MCF 10A (cell line): ENCODE measurements around the gene SMAD3. TPM values are rescaled to one million over a fixed set of nuclear protein-coding genes. Genes with fewer than 3 reads are reported as not detected.

Experiments used
- BruUV-seq: library from RNA; stranded (reverse); fragments of 400-500 nt; replicated peaks from 2 replicates; lab custom pipeline; 2021; lab: Mats Ljungman, UMichigan
- CTCF ChIA-PET: fragments of 300-600 bp; sonication (Branson Sonifier 250); formaldehyde crosslinking; extraction: SDS; loops from one replicate; lab custom pipeline; 2021; ENCODE audit warnings: antibody characterized with exemption, inconsistent platforms; lab: Yijun Ruan, JAX
- POLR2A ChIA-PET: fragments of 300-600, 350-650 bp; sonication (Branson Sonifier 250); formaldehyde crosslinking; extraction: SDS; loops from one replicate; lab custom pipeline; 2020; ENCODE audit warnings: antibody characterized with exemption, inconsistent platforms; lab: Yijun Ruan, JAX
- DNase-seq: peaks from one replicate; pipeline ENCODE4 v3.0.0-alpha.2; 2018; ENCODE audit not compliant: unreplicated experiment
- H3K27ac Mint-ChIP-seq: one replicate; pipeline ENCODE4 v1.8.0; 2022; ENCODE audit warnings: mild to moderate bottlenecking, low read depth, mixed read lengths; ENCODE audit not compliant: unreplicated experiment
- H3K27me3 Mint-ChIP-seq: one replicate; pipeline ENCODE4 v1.8.0; 2022; ENCODE audit warnings: mixed read lengths; ENCODE audit not compliant: insufficient read depth, unreplicated experiment
- H3K36me3 Mint-ChIP-seq: one replicate; pipeline ENCODE4 v1.8.0; 2022; ENCODE audit warnings: mild to moderate bottlenecking, moderate library complexity, mixed read lengths; ENCODE audit not compliant: insufficient read depth, unreplicated experiment
- H3K4me1 Mint-ChIP-seq: one replicate; pipeline ENCODE4 v1.8.0; 2022; ENCODE audit warnings: mixed read lengths; ENCODE audit not compliant: insufficient read depth, unreplicated experiment
- H3K4me3 Mint-ChIP-seq: one replicate; pipeline ENCODE4 v1.8.0; 2022; ENCODE audit warnings: mild to moderate bottlenecking, moderate library complexity, mixed read lengths; ENCODE audit not compliant: unreplicated experiment
- H3K9me3 Mint-ChIP-seq: one replicate; pipeline ENCODE4 v1.8.0; 2022; ENCODE audit warnings: mixed read lengths; ENCODE audit not compliant: unreplicated experiment
- CTCF ChIP-seq: fragments of 200-600 bp; IDR thresholded peaks from one replicate; pipeline ENCODE4 v1.8.0; 2022; ENCODE audit warnings: antibody characterized with exemption, mild to moderate bottlenecking; ENCODE audit not compliant: unreplicated experiment
- intact Hi-C: fragments of 100-400 bp; cut with micrococcal nuclease; formaldehyde crosslinking; loops from 2 replicates; pipeline ENCODE4 v1.14.1; 2022
- total RNA-seq: library from RNA; stranded (reverse); gene quantifications from 2 replicates; pipeline ENCODE4 v1.2.3, GENCODE V29; 2022

Gene SMAD3
- total RNA-seq, 1 experiment from 2014 or later = 19.9 TPM

DNA sequence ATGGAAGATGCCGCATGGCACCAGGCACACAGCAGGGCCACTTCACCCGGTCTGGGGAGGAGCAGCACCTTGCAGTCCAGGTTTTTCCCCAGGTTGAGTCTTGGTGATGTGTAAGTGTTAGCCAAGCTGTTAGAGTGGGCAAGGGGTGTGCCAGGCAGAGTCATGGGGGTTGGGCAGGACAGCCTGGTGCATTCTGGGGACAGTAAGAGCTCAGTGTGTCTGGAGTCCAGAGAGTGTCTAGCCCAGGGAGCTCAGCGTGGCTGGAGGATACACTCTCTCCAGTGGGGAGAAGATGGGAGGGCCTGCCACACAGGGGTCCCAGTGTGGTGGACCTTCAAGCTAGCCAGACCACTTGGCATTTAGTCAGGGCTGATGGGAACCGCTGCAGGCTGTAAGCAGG, 101.7 kb downstream of the SMAD3 start:
- no peak for TF ChIP-seq CTCF
- Mint-ChIP-seq H3K9me3 (no peaks in the 10 kb centered on the region), H3K27me3 (no peaks in the 10 kb centered on the region), H3K4me1 (peaks cover 13% of the 10 kb centered on the region), H3K27ac (no peak overlapping the region), H3K36me3 (peaks cover 37% of the 10 kb centered on the region), H3K4me3 (no peak overlapping the region)
- CTCF ChIA-PET = interaction anchor here (0.7 kb wide), 1 partner anchor 735 kb away, joined by 4 read pairs; no protein-coding TSS in a partner anchor
- POLR2A ChIA-PET = no interaction called here
- no TSS peak for BruUV-seq
- intact Hi-C loops = no loop called here
- no peak for DNase-seq

- H3K27me3 Mint-ChIP-seq = no peaks in the 10 kb centered on the region
- POLR2A ChIA-PET = no interaction called here
- H3K4me3 Mint-ChIP-seq = no peak overlapping the region
- CTCF ChIA-PET = interaction anchor here (0.8 kb wide), 1 partner anchor 237 kb away, joined by 3 read pairs; no protein-coding TSS in a partner anchor
- BruUV-seq = no TSS peak
- H3K9me3 Mint-ChIP-seq = no peaks in the 10 kb centered on the region
- no peak for TF ChIP-seq CTCF
- intact Hi-C loops = no loop called here
- no peak for DNase-seq
- H3K27ac Mint-ChIP-seq = no peak overlapping the region
- peaks cover 49% of the 10 kb centered on the region for H3K36me3 Mint-ChIP-seq
- H3K4me1 Mint-ChIP-seq = peaks cover 23% of the 10 kb centered on the region
These were observed 103.3 kb downstream of the SMAD3 start for GRCh38 chr15:67168694-67169093.

DNA sequence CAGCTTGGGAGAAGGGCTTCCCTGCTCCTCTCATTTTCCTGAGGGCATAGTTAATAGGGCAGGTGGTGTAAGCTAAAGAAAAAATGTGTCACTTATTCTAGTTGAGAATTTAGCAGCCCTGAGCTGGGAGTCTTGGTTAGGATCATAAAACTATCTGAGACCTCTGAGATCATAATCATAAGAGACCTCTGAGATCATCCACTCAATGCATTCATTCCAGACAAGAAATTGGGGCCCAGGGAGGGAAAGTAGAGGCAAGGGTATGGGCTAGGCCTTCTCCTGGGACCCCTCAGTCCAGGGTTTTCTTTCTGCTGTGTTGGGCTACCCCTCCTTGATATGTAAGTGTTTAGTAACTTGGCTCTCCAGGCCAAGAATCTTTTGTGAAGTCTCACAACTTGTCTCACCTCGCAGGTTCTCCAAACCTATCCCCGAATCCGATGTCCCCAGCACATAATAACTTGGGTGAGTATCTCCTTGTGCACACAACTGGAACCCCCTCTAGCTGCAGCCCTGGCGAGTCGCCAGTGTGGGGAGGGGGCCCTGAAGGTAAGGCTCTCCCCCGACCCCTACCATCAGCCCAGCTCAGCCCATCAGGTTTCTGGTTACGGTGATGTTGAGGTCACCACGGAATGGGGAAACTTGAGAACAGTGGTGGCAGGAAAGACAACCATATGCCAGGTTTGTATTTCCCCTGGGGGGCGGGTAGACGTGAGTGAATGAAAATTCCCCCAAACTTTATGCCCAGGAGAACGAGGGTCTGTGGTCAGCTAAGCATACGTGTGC, 104.9 kb downstream of the SMAD3 start:
- peaks cover 50% of the 10 kb centered on the region for H3K36me3 Mint-ChIP-seq
- no peak for DNase-seq
- CTCF ChIA-PET = no interaction called here
- no peak for TF ChIP-seq CTCF
- no peaks in the 10 kb centered on the region for H3K27me3 Mint-ChIP-seq
- H3K27ac Mint-ChIP-seq = no peak overlapping the region
- intact Hi-C loops = loop anchor here (10.0 kb wide), 1 partner anchor 216 kb away; no protein-coding TSS in a partner anchor
- no TSS peak for BruUV-seq
- H3K4me1 Mint-ChIP-seq = peaks cover 32% of the 10 kb centered on the region
- no peak overlapping the region for H3K4me3 Mint-ChIP-seq
- no peaks in the 10 kb centered on the region for H3K9me3 Mint-ChIP-seq
- POLR2A ChIA-PET = interaction anchor here (0.8 kb wide), 1 partner anchor 121 kb away, joined by 4 read pairs; no protein-coding TSS in a partner anchor

GRCh38 chr15:67171471-67171870, 106.1 kb downstream of the SMAD3 start:
- CTCF ChIA-PET = no interaction called here
- Mint-ChIP-seq H3K27ac (no peak overlapping the region), H3K4me1 (peaks cover 43% of the 10 kb centered on the region), H3K36me3 (peaks cover 42% of the 10 kb centered on the region), H3K27me3 (no peaks in the 10 kb centered on the region), H3K4me3 (no peak overlapping the region), H3K9me3 (no peaks in the 10 kb centered on the region)
- POLR2A ChIA-PET = no interaction called here
- no peak for TF ChIP-seq CTCF
- no peak for DNase-seq
- intact Hi-C loops = loop anchor here (10.0 kb wide), 1 partner anchor 217 kb away; no protein-coding TSS in a partner anchor
- no TSS peak for BruUV-seq
